Breast epithelium (tissue), 3 donors: Measurements from ENCODE around the gene NAV1.

ENCODE experiments used
- CTCF ChIP-seq, 3 donors: fragments of 450-650 bp; IDR thresholded peaks; one replicate each; pipeline ENCODE4 v1.5.1; 2016 to 2017; ENCODE audit warnings: antibody characterized with exemption in 3 of 3, mild to moderate bottlenecking in 3 of 3, moderate library complexity in 3 of 3
- POLR2AphosphoS5 ChIP-seq, 3 donors: sonication (generic); formaldehyde crosslinking; IDR thresholded peaks; one replicate each; pipeline ENCODE4 v1.6.1; 2017; ENCODE audit warnings: antibody characterized with exemption in 3 of 3

DNA sequence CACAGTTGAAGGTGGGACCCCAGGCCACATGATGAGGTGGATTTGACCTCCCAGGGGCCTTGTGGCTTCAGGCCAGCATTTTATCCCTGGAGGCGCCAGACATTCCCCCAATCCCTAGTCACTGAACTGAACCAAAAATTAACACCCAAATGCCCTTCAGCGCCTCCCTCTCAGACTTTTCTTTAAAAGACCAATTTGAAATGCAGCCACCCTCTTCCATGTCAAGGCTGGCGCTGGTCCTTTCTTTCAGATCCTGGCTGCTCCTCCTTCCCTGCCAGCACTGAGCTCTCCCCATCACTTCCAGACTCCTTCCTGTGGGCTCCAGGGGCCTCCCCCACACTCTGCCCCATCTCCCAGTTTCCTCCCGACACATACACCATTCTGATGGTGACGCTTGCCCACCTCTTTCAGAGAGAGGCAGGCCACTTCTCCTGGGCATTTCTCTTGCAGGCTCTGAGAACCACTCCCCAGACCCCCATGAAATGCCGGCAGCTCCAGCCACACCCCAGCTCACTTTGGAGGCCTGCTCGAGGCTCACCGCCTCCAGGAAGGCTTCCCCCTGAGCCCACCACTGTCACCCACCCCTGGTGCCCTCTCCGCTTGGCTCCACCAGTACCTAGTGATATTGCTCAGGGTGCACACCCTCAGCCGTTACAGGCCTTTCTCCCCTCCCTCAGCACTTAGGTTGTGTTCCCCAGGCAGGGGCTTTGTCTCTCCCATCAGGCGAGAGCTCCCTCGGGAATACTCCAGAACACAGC is 27.0 kb downstream of the NAV1 start:
- TF ChIP-seq CTCF (IDR thresholded peaks at IDR 0.05) (no peak), POLR2AphosphoS5 (IDR thresholded peaks at IDR 0.05) (no peak)
